ENCODE data around the gene PRCC. TPM values are rescaled to one million over a fixed set of nuclear protein-coding genes. Genes with fewer than 3 reads are reported as not detected.

PRCC gene
- total and polyA plus RNA-seq, 12 donors = 35.9 to 137 (median 58.7) TPM

DNA sequence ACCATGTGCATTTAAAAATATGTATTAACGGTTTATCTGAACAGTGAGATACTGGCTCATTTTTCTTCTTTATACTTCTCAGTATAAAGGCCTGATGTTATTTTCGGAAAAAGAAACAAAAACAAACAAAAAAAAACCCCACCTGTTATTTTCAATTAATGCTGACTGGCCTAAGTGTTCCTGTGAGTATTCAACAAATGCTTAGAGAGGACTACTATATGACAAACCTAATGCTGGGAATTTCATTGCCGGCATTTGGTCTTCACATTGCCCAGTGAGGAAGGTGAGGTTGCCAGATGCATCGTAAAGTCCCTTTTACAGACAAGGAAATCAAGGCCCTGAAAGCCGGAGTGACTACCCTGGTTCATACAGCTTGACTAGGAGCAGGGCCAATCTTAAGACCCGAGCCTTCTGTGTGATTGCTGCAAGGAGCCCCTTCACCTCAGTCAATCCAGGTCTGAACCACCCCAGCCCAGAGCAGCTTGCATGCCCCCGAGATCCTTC, 27.0 kb upstream of the PRCC start:
- Histone ChIP-seq H3K4me1 (replicated peaks in 1 of 2) (peaks cover 0 to 12% of the 10 kb centered on the region in 2 donors), H3K4me3 (peak overlapping the region in 3 of 4 donors; percentile 49 to 65 (median 65)), H3K27me3 (no peaks in the 10 kb centered on the region), H3K36me3 (replicated peaks in 1 of 2) (peaks cover 0 to 34% of the 10 kb centered on the region in 2 donors), H3K27ac (peak overlapping the region in 1 of 5 donors; percentile 52), H3K9me3 (replicated peaks in 1 of 3) (no peaks in the 10 kb centered on the region)
- TF ChIP-seq POLR2A (IDR thresholded peaks at IDR 0.05) = no peak
- peak in 1 of 7 donors; percentile 67 for DNase-seq
- WGBS, 4 donors = 16 to 20% (median 18%) methylated on average over 5 to 7 of the region's 7 CpGs
- intact Hi-C loops (cut with DNase I) = no loop called here

DNA sequence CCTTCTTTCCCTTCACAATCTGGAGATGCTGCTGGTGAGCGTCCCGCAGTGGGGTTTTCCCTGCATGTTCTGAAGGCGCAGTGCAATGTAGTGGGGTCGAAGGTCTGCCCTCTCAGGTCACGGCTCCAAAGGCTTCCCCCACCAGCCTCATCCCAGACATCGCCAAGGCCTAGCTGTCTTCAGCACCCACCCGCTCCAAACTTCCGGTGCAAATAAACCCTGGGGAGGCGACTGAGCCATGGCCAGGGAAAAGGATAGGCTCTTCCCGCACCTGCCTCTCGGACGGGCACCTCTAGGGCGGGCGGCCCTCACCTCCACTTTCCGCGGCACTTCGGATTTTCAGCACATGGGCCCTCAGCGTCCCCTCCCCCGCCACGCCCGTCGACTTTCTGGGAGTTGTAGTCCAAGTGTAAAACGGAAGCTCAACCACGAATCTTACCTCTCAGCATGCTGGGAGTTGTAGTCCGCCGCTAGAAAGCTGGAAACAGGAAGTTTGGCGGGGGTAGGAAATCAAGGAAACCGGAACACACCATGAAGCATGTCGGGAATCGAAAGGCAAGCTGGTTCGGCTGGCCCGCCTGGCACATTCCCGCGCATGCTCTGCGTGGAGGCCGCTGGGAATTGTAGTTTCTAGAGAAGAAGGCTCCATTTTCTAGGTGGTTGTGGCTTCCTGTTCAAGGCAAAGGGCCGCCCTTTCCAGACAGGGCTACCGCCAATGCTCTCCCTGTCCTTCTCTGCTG, 26.4 kb upstream of the PRCC start, which contains the start of gene MRPL24:
MRPL24 (minus strand) TSS at position 348 of the 740 bp plus-strand sequence. CDS start 2,384 bp downstream, outside the sequence.
- TF ChIP-seq POLR2A (IDR thresholded peaks at IDR 0.05) = peak; percentile 23 to 40
- TF ChIP-seq, protein P1, sequence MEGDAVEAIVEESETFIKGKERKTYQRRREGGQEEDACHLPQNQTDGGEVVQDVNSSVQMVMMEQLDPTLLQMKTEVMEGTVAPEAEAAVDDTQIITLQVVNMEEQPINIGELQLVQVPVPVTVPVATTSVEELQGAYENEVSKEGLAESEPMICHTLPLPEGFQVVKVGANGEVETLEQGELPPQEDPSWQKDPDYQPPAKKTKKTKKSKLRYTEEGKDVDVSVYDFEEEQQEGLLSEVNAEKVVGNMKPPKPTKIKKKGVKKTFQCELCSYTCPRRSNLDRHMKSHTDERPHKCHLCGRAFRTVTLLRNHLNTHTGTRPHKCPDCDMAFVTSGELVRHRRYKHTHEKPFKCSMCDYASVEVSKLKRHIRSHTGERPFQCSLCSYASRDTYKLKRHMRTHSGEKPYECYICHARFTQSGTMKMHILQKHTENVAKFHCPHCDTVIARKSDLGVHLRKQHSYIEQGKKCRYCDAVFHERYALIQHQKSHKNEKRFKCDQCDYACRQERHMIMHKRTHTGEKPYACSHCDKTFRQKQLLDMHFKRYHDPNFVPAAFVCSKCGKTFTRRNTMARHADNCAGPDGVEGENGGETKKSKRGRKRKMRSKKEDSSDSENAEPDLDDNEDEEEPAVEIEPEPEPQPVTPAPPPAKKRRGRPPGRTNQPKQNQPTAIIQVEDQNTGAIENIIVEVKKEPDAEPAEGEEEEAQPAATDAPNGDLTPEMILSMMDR (IDR thresholded peaks at IDR 0.05) = peak in 1 of 6 experiments; percentile 13
- peak; percentile 97 to 100 (median 99) for DNase-seq
- Histone ChIP-seq H3K27me3 (no peaks in the 10 kb centered on the region), H3K36me3 (replicated peaks in 1 of 2) (peaks cover 0 to 34% of the 10 kb centered on the region in 2 donors), H3K9me3 (replicated peaks in 1 of 3) (no peaks in the 10 kb centered on the region), H3K4me1 (replicated peaks in 1 of 2) (peaks cover 5 to 18% of the 10 kb centered on the region in 2 donors), H3K4me3 (peak within 1 kb of the TSS in 3 of 4 donors; percentile 49 to 65 (median 65)), H3K27ac (peak within 1 kb of the TSS in 4 of 5 donors; percentile 72 to 88 (median 84))
- intact Hi-C loops (cut with DNase I) = no loop called here
- 0% methylated on average over 21 to 38 of the region's 38 CpGs for WGBS, 4 donors

DNA sequence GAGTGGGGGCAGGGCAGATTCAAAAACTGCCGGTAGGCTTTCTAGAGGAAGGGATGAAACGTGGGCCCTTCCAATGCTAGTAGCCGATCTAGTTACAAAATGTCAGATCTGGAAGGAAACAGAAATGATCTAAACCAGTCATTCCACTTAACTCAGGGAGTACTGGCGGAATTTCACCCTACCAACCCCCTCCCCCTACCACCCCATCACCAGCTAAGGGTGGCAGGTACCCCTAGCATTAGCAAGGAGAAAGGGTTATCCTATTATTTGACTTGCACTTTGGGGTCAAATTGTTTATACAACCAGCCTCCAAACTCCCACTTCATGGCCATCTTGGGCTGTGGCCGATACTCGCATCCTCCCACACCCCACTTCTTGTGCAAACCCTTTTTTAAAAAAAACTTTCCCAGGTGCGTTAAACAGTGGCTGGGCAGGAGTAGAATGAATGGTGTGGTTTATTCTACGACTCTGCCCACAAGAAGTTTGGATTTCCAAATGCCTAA, 25.8 kb upstream of the PRCC start:
- Histone ChIP-seq H3K4me3 (peak overlapping the region in 1 of 4 donors; percentile 19), H3K27me3 (no peaks in the 10 kb centered on the region), H3K36me3 (replicated peaks in 1 of 2) (peaks cover 0 to 34% of the 10 kb centered on the region in 2 donors), H3K27ac (peak overlapping the region in 4 of 5 donors; percentile 72 to 88 (median 84)), H3K9me3 (replicated peaks in 1 of 3) (no peaks in the 10 kb centered on the region), H3K4me1 (replicated peaks in 1 of 2) (peaks cover 12 to 24% of the 10 kb centered on the region in 2 donors)
- no peak for TF ChIP-seq POLR2A (IDR thresholded peaks at IDR 0.05)
- TF ChIP-seq, protein P1 (IDR thresholded peaks at IDR 0.05) = no peak
- WGBS, 4 donors = 47 to 59% (median 54%) methylated on average over 8 of the region's 8 CpGs
- intact Hi-C loops (cut with DNase I) = no loop called here
- no peak for DNase-seq

DNA sequence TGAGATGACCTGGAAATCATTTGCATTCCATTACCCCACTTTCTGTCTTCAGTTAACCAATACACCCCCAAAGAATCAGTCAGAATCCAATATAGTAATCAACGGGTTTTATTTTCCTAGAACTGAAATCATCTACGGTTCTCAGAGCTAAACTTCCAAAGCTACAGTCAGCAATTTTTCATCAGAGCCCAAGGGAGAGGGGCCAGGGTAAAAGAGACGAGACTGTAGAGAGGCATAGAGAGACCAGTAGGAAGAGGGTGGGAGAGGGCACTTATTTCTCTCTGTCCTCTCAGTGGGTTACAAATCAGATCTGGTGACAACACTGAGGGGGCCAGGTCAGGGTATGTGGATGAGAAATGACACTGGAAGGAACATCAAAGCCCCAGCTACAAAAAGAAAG, 25.3 kb upstream of the PRCC start:
- WGBS, 4 donors = 75 to 84% (median 77%) methylated on average over 3 of the region's 3 CpGs
- Histone ChIP-seq H3K4me1 (replicated peaks in 1 of 2) (peaks cover 15 to 27% of the 10 kb centered on the region in 2 donors), H3K4me3 (no peak overlapping the region), H3K27me3 (no peaks in the 10 kb centered on the region), H3K27ac (peak overlapping the region in 1 of 5 donors; percentile 88), H3K9me3 (replicated peaks in 1 of 3) (no peaks in the 10 kb centered on the region), H3K36me3 (replicated peaks in 1 of 2) (peaks cover 0 to 32% of the 10 kb centered on the region in 2 donors)
- no peak for DNase-seq
- TF ChIP-seq, protein P1 (IDR thresholded peaks at IDR 0.05) = no peak
- TF ChIP-seq POLR2A (IDR thresholded peaks at IDR 0.05) = no peak
- intact Hi-C loops (cut with DNase I) = no loop called here

Data from adrenal gland (tissue), 12 donors.